Activated CD4-positive, alpha-beta T cell treated with anti-CD3 and anti-CD28 coated beads, Interleukin-2, amount 50 U/mL, for 4 hours (primary cell): ENCODE results near the gene TNS3.

Experiments used
- DNase-seq, 2 experiments: peaks; one replicate each; pipeline ENCODE4 v3.0.0-alpha.2; 2020

TNS3 gene

GRCh38 chr7:47518827-47519226, 63.1 kb downstream of the TNS3 start:
- no peak for DNase-seq

GRCh38 chr7:47517821-47518480, 64.0 kb downstream of the TNS3 start:
- no peak for DNase-seq

DNA sequence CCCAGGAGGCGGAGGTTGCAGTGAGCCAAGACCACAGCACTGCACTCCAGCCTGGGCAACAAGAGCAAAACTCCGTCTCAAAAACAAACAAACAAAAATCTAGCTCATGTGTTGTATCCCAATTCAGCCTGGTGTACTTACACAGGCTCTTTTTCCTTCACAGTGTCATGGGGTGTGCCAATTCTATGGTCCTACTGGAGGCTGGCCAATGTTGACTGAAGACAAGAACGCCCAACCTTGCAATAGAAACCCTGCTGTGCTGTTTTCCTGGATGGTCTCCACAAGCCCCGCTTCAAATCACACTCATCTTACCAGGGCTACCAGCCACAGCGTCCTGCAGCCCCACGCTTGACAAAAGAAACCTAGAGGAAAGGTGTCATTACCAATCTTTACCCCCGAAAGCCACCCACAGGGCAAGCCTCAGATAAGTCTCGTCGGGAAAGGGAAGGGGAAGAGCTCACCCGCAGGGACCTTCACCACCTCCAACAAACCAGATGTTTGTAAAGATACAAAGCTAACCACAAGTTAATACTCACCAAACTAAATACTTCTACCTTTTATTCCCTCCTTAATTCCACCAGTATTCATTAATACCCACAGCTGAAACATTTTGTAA, 64.8 kb downstream of the TNS3 start:
- DNase-seq = no peak

GRCh38 chr7:47516386-47516785, 65.5 kb downstream of the TNS3 start:
- no peak for DNase-seq

DNA sequence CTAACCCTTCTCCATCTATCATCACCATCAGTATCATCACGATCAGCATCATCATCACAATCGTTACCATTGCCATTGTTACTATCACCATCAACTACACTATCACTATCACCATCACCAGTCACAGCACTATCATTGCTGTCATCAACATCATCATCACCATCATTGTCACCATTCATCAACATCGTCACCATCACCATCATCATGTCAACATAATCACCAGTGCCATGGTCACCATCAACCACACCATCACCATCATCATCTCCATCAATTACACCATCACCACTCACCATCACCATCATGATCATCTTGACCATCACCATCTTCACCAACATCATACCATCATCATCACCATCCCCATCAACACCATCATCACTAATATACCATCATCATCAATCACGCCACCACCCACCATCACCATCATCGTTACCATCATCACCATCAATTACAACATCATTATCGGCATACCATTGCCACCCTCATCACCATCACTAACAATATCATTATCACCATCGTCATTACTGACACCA, 66.5 kb downstream of the TNS3 start:
- DNase-seq = no peak

DNA sequence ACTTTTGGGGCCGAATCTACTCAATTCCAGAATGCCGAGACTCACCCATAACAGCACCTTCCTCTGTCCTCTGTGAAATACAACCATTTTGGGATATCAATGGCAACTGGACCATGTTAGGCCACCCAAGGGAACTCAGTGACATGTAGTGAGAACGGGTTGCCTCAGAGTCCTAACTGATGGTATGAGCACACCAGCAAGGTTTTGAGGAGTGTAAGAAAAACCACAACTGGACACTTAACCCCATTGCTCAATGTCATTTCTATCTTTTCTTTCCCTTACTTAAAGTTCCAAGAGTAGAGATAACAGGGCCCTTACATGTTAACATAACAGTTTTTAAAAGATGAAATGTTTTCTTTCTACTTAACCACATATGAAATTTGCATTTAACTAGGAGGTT, 67.1 kb downstream of the TNS3 start:
- DNase-seq = no peak

GRCh38 chr7:47514367-47514766, 67.5 kb downstream of the TNS3 start:
- no peak for DNase-seq

DNA sequence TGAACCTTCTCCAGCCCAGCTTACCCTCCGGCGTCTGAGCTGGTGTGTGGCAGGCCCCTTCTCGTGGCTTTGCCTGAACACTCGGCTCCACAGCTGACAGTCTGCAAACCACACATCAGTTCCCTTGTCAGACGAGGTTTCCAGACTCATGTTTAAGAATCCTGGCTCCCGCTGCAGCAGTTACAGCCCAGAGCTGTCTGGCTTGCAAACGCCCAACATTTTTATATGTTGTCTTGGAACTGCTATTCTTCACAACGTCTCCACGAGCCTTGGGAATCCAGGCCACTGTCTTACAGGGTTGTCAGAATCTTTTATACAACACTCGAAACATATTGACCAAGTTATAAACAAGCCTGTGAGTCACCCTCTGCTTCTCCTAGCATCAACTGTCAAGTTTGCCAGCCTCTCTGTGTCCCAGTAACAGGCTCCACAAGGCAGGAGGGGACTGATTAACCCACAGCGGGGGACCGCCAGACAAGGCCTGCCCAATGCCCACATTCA, 68.1 kb downstream of the TNS3 start:
- no peak for DNase-seq

DNA sequence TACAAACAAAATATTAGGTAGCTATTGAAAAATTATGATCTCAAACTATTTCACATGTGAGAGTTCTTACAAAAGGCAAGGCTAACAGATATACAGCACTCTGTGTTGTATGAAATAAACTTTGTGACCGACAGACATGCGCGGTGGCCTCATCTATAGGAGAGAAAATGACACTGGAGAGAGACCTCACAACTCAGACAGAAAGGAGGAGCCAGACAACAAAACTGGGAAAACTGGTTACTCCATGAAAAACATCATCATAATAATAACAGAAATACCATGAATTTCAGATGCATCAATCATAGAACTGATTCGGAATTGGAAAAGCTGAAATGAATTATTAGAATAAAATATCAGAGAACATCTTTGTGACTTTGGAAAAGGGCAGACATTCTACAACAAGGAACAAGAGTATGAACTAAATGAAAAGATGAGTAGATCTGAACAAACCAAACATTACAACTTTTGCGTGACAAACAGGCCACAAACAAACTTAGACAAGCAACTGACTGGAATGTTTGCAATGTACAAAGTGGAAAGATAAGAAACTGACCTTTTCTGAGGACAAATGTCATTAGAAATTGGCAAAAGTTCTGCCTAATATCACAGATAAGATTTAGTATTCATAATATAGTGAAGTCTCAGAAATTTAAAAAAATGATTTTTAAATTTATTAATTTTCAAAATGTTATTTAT, 69.3 kb downstream of the TNS3 start:
- no peak for DNase-seq

DNA sequence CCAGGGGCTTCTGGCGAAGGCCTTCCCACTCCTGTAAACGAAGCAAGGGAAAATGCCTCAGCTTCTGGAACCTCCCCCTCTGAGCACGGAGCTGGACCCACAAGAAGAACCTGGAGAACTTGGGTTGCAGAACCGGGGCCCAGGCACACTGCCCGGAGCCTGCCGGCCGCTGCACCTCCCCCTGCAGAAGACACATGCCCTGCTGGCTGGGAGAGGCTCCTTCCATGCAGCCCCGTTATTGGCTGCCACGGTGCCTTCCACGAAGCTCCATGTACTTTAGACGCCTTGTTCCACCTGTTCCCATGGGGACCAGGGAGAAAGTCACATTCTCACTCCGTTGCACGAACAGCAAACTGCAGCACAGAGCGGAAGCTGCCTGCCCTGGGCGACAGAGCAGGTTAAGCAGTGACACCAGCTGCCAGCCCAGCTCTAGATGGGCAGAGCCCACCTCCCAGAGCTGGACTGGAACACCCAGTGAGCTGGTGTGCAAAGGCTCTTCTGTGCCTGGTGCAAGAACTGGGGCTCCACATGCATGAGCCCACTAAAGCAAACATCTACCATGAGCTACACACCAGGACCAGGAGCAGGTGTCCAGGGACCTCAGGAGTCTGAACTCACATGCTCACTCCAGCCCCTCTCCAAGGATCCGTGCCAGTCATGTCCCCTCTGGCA, 70.1 kb downstream of the TNS3 start:
- DNase-seq = no peak

GRCh38 chr7:47510786-47511185, 71.1 kb downstream of the TNS3 start:
- no peak for DNase-seq

- no peak for DNase-seq
Observed at GRCh38 chr7:47510192-47510591, 71.7 kb downstream of the TNS3 start.

DNA sequence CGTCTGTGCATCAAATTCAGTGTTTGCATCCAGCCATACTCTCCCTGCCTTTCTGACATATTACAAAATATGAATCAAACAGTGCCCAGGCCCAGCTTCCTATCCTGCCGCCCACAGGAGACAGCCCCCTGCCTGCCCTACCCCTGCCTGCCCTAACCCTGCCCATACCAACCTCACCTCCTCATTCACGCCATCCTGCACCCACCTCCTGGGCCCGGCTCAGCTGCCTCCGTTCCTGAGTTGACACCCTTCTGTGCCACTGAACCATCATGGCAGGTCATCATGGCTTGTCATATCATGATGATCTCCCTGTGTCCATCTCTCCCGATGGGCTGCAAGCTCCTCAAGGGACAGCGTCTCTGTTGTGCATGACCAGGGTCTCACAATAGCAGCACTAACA, 72.3 kb downstream of the TNS3 start:
- DNase-seq = no peak

- DNase-seq = no peak
Observed at GRCh38 chr7:47508389-47509380, 73.2 kb downstream of the TNS3 start.

- DNase-seq = no peak
Observed at GRCh38 chr7:47507522-47507921, 74.4 kb downstream of the TNS3 start.

- DNase-seq = no peak
Observed at GRCh38 chr7:47506382-47507339, 75.2 kb downstream of the TNS3 start.

- DNase-seq = no peak
Observed at GRCh38 chr7:47505312-47506007, 76.5 kb downstream of the TNS3 start.

DNA sequence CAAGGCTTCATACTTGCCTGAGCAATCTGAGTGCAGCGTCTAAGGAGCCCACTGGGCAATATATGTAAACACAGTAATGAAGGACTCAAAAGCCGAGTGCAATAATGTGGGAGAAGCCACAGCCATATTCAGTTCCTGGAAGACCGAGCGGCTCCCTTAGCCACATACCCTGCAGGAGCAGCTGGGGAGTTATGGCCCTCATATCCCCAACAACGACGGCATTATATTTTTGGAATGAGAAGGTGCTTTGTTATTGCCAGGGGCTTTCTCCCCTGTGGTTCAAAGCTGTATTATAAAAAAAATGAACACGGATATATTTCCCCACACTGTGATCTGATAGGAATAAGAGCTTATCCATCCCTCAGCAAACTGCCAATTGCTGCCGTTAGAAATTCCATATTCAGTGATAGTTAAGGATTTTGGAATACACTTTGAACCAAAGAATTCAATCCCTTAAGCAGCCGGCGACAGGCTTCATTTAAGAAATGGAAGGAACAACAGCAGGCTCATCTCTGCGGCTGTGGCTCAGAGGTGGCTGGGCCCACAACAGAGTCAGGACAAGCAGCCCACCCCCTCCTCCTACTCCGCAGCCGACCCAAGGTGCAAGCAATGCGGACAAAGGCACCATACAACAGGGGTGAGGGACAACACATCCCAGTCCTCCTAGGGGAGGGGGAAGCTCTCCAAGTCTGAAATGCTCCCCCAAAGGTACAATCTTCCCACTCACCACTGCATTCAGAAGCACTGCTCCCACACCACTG, 77.2 kb downstream of the TNS3 start:
- DNase-seq = no peak

GRCh38 chr7:47503281-47503680, 78.6 kb downstream of the TNS3 start:
- no peak for DNase-seq
